HepG2 (cell line): ENCODE measurements around the gene RGP1. TPM values are rescaled to one million over a fixed set of nuclear protein-coding genes. Genes with fewer than 3 reads are reported as not detected.

ENCODE experiments used
- CBX1 ChIP-seq: IDR thresholded peaks from one replicate; pipeline ENCODE4 v1.6.1; 2016; ENCODE audit warnings: antibody characterized with exemption, low read depth
- CHD2 ChIP-seq: IDR thresholded peaks from 2 replicates; pipeline ENCODE4 v1.6.1; 2011; ENCODE audit warnings: low read depth, low read length, improper control_type of control experiment
- EED ChIP-seq: sonication (generic); formaldehyde crosslinking; IDR thresholded peaks from 2 replicates; pipeline ENCODE4 v1.5.0; 2020; ENCODE audit warnings: mild to moderate bottlenecking, missing genetic modification reagents
- GATAD1 ChIP-seq: IDR thresholded peaks from 2 replicates; pipeline ENCODE4 v1.6.1; 2016; ENCODE audit warnings: missing genetic modification reagents, missing compliant biosample characterization
- HDAC1 ChIP-seq: sonication (generic); formaldehyde crosslinking; IDR thresholded peaks from 2 replicates; pipeline ENCODE4 v1.5.1; 2020; ENCODE audit warnings: mild to moderate bottlenecking, missing genetic modification reagents
- HOXD1 ChIP-seq: sonication (generic); formaldehyde crosslinking; IDR thresholded peaks from 2 replicates; pipeline ENCODE4 v1.5.0; 2020; ENCODE audit warnings: missing genetic modification reagents
- MAZ ChIP-seq, 2 experiments: sonication (generic) in 1 of 2; formaldehyde crosslinking in 1 of 2; IDR thresholded peaks; 2 replicates each; pipeline versions ENCODE4 v1.5.0 to v1.6.1; 2012 to 2020; ENCODE audit warnings: low read depth in 2 of 2, mild to moderate bottlenecking in 2 of 2, borderline replicate concordance in 1 of 2, improper control_type of control experiment in 1 of 2, low read length in 1 of 2, missing genetic modification reagents in 1 of 2, moderate library complexity in 1 of 2
- MYPOP ChIP-seq: sonication (generic); formaldehyde crosslinking; IDR thresholded peaks from 2 replicates; pipeline ENCODE4 v1.8.1; 2023; ENCODE audit warnings: mild to moderate bottlenecking, moderate library complexity, missing genetic modification reagents
- NCOA1 ChIP-seq: sonication (generic); formaldehyde crosslinking; IDR thresholded peaks from 2 replicates; pipeline ENCODE4 v1.9.0; 2021; ENCODE audit warnings: missing genetic modification reagents
- PCBP1 ChIP-seq: fragments of 200-400 bp; formaldehyde crosslinking; IDR thresholded peaks from 2 replicates; pipeline ENCODE4 v1.6.1; 2017; ENCODE audit warnings: mild to moderate bottlenecking, low read depth, low read length, borderline replicate concordance
- PCBP2 ChIP-seq: fragments of 200-400 bp; formaldehyde crosslinking; optimal IDR thresholded peaks from 2 replicates; pipeline ENCODE3; 2018; ENCODE audit warnings: low read length, low read depth; ENCODE audit not compliant: poor library complexity, severe bottlenecking
- PPARG ChIP-seq: conservative IDR thresholded peaks from 2 replicates; pipeline ENCODE4 v1.6.1; 2016; ENCODE audit warnings: missing biosample characterization, missing genetic modification reagents
- RARG ChIP-seq: sonication (generic); formaldehyde crosslinking; IDR thresholded peaks from 2 replicates; pipeline ENCODE4 v1.4.0; 2020; ENCODE audit warnings: low read depth, mild to moderate bottlenecking, missing genetic modification reagents
- REPIN1 ChIP-seq: sonication (generic); formaldehyde crosslinking; IDR thresholded peaks from 2 replicates; pipeline ENCODE4 v1.8.0; 2022; ENCODE audit warnings: missing genetic modification reagents, low read depth, mild to moderate bottlenecking, borderline replicate concordance
- SAFB2 ChIP-seq: sonication (generic); formaldehyde crosslinking; IDR thresholded peaks from 2 replicates; pipeline ENCODE4 v1.5.1; 2020; ENCODE audit warnings: missing genetic modification reagents, low read depth, mild to moderate bottlenecking, borderline replicate concordance
- SMC3 ChIP-seq: IDR thresholded peaks from 2 replicates; pipeline ENCODE4 v1.6.1; 2011; ENCODE audit warnings: low read length, improper control_type of control experiment
- TBP ChIP-seq: sonication (generic); formaldehyde crosslinking; IDR thresholded peaks from 2 replicates; pipeline ENCODE4 v1.5.0; 2020; ENCODE audit warnings: missing genetic modification reagents
- THAP11 ChIP-seq: IDR thresholded peaks from 2 replicates; pipeline ENCODE4 v1.6.1; 2016; ENCODE audit warnings: missing biosample characterization, missing genetic modification reagents
- THRA ChIP-seq: sonication (generic); formaldehyde crosslinking; IDR thresholded peaks from 2 replicates; pipeline ENCODE4 v1.4.0; 2020; ENCODE audit warnings: missing genetic modification reagents, borderline replicate concordance
- ZNF580 ChIP-seq: IDR thresholded peaks from 2 replicates; pipeline ENCODE4 v1.6.1; 2016; ENCODE audit warnings: low read depth, borderline replicate concordance
- ZNF607 ChIP-seq: sonication (generic); formaldehyde crosslinking; IDR thresholded peaks from 2 replicates; pipeline ENCODE4 v1.5.1; 2020; ENCODE audit warnings: missing genetic modification reagents, mild to moderate bottlenecking, borderline replicate concordance
- ZNF678 ChIP-seq: sonication (generic); formaldehyde crosslinking; IDR thresholded peaks from 2 replicates; pipeline ENCODE4 v1.4.0; 2020; ENCODE audit warnings: mild to moderate bottlenecking, missing genetic modification reagents
- ZNF709 ChIP-seq: sonication (generic); formaldehyde crosslinking; IDR thresholded peaks from 2 replicates; pipeline ENCODE4 v1.5.0; 2020; ENCODE audit warnings: mild to moderate bottlenecking, missing genetic modification reagents
- ZNF770 ChIP-seq: sonication (generic); formaldehyde crosslinking; IDR thresholded peaks from 2 replicates; pipeline ENCODE4 v1.5.0; 2020; ENCODE audit warnings: mild to moderate bottlenecking, missing genetic modification reagents
- ZNF839 ChIP-seq: sonication (generic); formaldehyde crosslinking; IDR thresholded peaks from 2 replicates; pipeline ENCODE4 v1.4.0; 2020; ENCODE audit warnings: missing genetic modification reagents, mild to moderate bottlenecking, borderline replicate concordance
- polyA plus RNA-seq, 8 experiments: library from polyadenylated mRNA; depleted of rRNA in 3 of 8; stranded (reverse) in 7 of 8; unstranded in 1 of 8; fragments of >200 nt; fragmentation: Illumina TruSeq in 4 of 8; extraction: Trizol in 4 of 8; gene quantifications; 2 replicates each; pipeline versions ENCODE4 v1.2.1 to v1.2.3, GENCODE V29; 2011 to 2016; ENCODE audit warnings: low read depth in 4 of 8, missing spikeins in 1 of 8, mixed read lengths in 1 of 8; ENCODE audit not compliant: insufficient read depth in 1 of 8
- total RNA-seq, 5 experiments: library from RNA; depleted of rRNA; stranded (reverse); fragments of >200 nt; fragmentation: Illumina TruSeq; extraction: Trizol; gene quantifications; 2 replicates each; pipeline ENCODE4 v1.2.3, GENCODE V29; 2016; ENCODE audit warnings: low read depth in 1 of 5

The RGP1 gene
- total and polyA plus RNA-seq, 2 of the 13 experiments (the other 11 are each of a cell fraction or from before 2014, with no cell fraction given), result 12.7 to 21.0 TPM

- TF ChIP-seq ZNF770 (CRISPR knock-in tag) (peak; percentile 48; the same call in 1 of the 2 replicates), ZNF839 (CRISPR knock-in tag) (0 out of 2 replicates have a peak, but pooled peaks have one; percentile 58), PPARG (CRISPR knock-in tag) (no peak; the same call in 1 of the 2 replicates), ZNF607 (CRISPR knock-in tag) (no peak; the same call in 1 of the 2 replicates), TBP (CRISPR knock-in tag) (no peak), PCBP2 (no peak), REPIN1 (CRISPR knock-in tag) (peak; percentile 90; the same call in 1 of the 2 replicates), THAP11 (peak; percentile 97), NCOA1 (CRISPR knock-in tag) (no peak; the same call in 1 of the 2 replicates), ZNF709 (CRISPR knock-in tag) (0 out of 2 replicates have a peak, but pooled peaks have one; percentile 35), ZNF580 (no peak; the same call in 1 of the 2 replicates), MAZ (IDR thresholded peaks at IDR 0.05; ENCODE audit: borderline replicate concordance, low read depth, low read length) (peak; percentile 92), MAZ (CRISPR knock-in tag; IDR thresholded peaks at IDR 0.05; ENCODE audit: low read depth) (peak; percentile 98), CHD2 (no peak), HDAC1 (peak; percentile 89), SAFB2 (CRISPR knock-in tag) (no peak; the same call in 1 of the 2 replicates), HOXD1 (CRISPR knock-in tag) (peak; percentile 57; the same call in 1 of the 2 replicates), RARG (CRISPR knock-in tag) (0 out of 2 replicates have a peak, but pooled peaks have one; percentile 56), SMC3 (no peak), PCBP1 (0 out of 2 replicates have a peak, but pooled peaks have one; percentile 39), GATAD1 (peak; percentile 90), CBX1 (no peak), ZNF678 (CRISPR knock-in tag) (no peak), THRA (0 out of 2 replicates have a peak, but pooled peaks have one; percentile 46), EED (CRISPR knock-in tag) (no peak), MYPOP (CRISPR knock-in tag) (peak; percentile 72; the same call in 1 of the 2 replicates)
Measured at GRCh38 chr9:35732185-35732799, 16.8 kb upstream of the RGP1 start, which contains the start of the genes CREB3 and TLN1 (continued).
